Omental fat pad (tissue), 4 donors: ENCODE results near the gene CD74. TPM values are rescaled to one million over a fixed set of nuclear protein-coding genes. Genes with fewer than 3 reads are reported as not detected.
A peak's percentile ranks its signal among the peaks of the same experiment; 100 is the strongest.

Experiments
- ATAC-seq: fragments of 150-250 bp; one replicate; pipeline ENCODE4 v1.9.1; 2016; ENCODE audit warnings: mild to moderate bottlenecking, moderate library complexity; ENCODE audit not compliant: low FRiP score
- DNase-seq: peaks from one replicate; pipeline ENCODE4 v3.0.0-alpha.2; 2019; ENCODE audit warnings: low spot score
- total RNA-seq, 4 donors: library from RNA; depleted of rRNA; stranded (reverse); fragments of >200 nt; gene quantifications; one replicate each; pipeline ENCODE4 v1.1.0, GENCODE V29; 2016
- TF ChIP-seq, protein P1 (sequence below), 3 donors: fragments of 450-650 bp; IDR thresholded peaks; one replicate each; pipeline ENCODE4 v1.5.1; 2016 to 2017; ENCODE audit warnings: antibody characterized with exemption in 3 of 3, mild to moderate bottlenecking in 3 of 3, moderate library complexity in 2 of 3

CD74 gene
- total RNA-seq, 4 donors from 2014 or later = 188 to 705 (median 639) TPM

DNA sequence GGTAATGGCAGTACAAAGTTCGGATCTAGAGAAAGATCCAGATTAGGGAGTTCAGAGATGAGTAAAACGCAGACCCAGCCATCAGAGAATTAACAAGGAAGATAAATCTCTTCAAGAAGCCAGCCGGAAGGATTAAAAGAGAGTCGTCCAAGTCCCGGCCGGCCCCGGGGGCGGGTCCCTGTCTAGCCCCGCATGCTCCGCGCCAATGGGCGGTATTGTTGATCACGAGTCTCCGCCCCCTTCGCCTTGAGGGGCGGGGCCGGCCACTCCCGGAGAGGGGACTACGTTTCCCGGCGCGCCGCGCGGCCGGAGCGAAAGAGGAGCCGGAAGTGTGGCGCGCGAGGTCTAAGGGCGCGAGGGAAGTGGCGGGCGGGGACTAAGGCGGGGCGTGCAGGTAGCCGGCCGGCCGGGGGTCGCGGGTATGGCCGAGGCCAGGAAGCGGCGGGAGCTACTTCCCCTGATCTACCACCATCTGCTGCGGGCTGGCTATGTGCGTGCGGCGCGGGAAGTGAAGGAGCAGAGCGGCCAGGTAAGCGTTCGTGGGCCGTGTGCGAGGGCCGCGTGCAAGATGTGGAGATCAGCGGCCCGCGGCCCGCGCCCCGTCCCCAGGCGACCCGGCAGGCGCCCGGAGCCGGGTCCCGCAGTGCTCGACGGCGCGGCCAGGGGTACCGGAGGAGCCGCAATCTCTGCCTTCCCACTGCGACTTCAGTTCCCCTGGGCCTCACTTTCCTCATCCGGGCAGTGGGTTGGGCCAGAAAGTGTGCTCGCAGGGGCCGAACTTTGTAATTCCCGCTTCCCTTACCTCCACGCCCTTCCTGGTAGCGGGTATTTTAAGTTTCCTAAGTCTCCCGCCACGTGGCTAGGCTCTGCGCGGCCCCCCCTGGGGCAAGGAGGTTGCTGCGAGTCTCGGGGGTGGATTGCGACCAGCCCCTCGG lies 55.1 kb downstream of the CD74 start, which contains the start of gene TCOF1:
TSS of gene TCOF1 (plus strand) at position 372 of the 935 bp plus-strand sequence. CDS start at position 422, 50 bp downstream.
- TF ChIP-seq, protein P1, sequence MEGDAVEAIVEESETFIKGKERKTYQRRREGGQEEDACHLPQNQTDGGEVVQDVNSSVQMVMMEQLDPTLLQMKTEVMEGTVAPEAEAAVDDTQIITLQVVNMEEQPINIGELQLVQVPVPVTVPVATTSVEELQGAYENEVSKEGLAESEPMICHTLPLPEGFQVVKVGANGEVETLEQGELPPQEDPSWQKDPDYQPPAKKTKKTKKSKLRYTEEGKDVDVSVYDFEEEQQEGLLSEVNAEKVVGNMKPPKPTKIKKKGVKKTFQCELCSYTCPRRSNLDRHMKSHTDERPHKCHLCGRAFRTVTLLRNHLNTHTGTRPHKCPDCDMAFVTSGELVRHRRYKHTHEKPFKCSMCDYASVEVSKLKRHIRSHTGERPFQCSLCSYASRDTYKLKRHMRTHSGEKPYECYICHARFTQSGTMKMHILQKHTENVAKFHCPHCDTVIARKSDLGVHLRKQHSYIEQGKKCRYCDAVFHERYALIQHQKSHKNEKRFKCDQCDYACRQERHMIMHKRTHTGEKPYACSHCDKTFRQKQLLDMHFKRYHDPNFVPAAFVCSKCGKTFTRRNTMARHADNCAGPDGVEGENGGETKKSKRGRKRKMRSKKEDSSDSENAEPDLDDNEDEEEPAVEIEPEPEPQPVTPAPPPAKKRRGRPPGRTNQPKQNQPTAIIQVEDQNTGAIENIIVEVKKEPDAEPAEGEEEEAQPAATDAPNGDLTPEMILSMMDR (IDR thresholded peaks at IDR 0.05) = no peak
- DNase-seq (peak; percentile 95), ATAC-seq (peak; percentile 98)

DNA sequence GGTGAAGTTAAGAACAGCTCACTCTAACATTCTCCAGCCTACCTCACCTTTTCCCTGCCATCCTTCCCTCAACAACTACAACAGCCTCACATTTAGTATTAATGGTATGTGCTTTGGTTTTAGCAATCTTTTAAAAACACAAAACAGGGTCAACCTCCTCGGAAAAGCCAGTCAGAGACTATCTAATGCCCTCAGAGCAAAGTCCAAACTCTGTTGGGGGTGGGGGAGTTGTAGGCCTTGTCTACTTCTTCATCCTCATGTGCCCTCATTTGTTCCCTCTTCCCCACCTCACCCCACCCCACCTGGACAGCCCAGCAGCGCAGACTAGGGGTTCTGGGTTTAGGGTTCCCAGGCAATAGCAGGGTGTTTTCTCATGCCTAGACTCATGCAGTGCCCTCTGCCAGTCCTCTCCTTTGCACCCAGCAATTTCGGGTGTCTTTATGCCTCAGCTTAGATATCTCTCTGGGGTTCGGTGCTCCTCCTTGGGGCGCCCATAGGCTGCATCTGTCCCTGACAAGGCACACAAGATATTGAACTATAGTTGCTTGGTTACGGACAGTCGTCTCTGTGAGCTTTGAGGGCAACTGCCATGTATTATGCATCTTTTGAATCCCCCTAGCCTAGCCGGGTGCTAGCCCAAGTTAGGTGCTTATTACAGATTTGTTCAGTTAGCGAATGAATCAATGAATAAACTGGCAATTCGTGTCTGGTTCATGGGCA lies 56.0 kb downstream of the CD74 start:
- no peak for DNase-seq
- TF ChIP-seq, protein P1 (IDR thresholded peaks at IDR 0.05) = no peak
- ATAC-seq = no peak

DNA sequence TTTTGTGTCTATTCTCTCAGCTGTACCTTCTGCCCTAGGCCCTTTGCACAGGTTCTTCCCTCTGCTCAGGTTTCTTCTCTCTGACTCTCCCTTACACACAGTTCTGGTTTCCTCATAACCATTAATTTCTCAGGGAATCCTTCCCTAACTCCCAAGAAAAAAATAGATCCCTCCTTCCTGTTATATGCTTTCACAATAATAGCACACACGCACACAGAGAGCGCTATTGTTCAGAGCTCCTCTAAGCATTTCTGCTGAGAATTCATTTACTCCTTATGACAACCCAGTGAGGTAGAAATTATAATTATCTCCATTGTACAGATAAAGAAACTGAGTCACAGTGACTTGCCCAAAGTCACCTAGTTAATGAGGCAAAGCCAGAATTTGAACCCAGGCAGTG lies 56.9 kb downstream of the CD74 start:
- no peak for ATAC-seq
- DNase-seq = no peak
- TF ChIP-seq, protein P1 (IDR thresholded peaks at IDR 0.05) = no peak

- TF ChIP-seq, protein P1 (IDR thresholded peaks at IDR 0.05) = no peak
- DNase-seq (no peak), ATAC-seq (no peak)
Measured at GRCh38 chr5:150353032-150353675, 59.6 kb downstream of the CD74 start.

DNA sequence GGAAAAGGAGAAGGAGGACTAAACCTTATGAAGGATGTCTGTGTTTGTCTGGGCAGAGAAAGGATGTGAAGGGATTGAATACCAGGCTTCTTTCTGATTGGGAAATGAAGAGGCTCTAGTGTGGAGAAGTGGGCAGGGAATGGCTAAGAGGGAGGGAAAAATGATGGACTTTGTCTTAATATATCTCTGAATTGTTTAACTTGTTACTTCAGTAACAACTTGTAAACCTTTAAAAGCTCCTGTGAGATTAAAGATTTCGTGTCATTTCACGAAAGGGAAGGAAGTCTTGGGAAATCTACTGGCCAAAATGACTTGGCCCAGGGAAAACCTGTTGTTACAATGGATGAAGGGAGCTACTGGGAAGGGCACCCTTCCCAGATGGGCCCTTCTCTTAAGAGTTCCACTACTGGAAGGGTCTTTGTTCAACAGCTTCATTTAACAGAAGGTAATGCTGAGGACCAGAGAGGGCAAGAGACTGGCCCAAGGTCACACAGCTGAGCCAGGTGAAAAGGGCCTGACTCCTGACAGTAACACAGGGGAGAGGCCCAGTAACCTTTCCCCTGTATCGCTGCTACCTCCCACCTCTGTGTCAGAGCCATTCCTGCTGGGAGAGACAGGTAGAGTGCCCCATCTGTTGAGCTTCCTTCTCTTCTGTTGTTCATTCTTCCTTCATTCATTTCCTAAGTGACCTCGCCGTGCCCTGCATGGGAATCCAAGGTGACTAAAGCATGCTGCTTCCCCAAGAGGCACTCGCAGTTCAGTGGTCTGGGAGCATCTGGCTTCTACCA lies 60.3 kb downstream of the CD74 start:
- ATAC-seq (no peak), DNase-seq (no peak)

More for the DNA sequence above, 60.3 kb downstream of the CD74 start:
- TF ChIP-seq, protein P1 (IDR thresholded peaks at IDR 0.05) = no peak

Other genes starting within 250 kb of the CD74 start
- gene CDX1, start 246.1 kb downstream of the CD74 start, total RNA-seq = not detected
- gene SLC6A7, start 222.8 kb downstream of the CD74 start, total RNA-seq = not detected
- gene CAMK2A, start 123.1 kb downstream of the CD74 start, total RNA-seq = 1 to 10 TPM in 1 of 4 donors, under 1 TPM in 1, not detected in 2; 0.28 to 2.9 TPM
- gene ARSI, start 110.0 kb downstream of the CD74 start, total RNA-seq = 10 to 100 TPM in 1 of 4 donors, 1 to 10 TPM in 2, under 1 TPM in 1; 0.69 to 43.1 (median 3.6) TPM
- gene TCOF1, start 55.2 kb downstream of the CD74 start, total RNA-seq = 10 to 100 TPM; 17.5 to 36.5 (median 20.3) TPM
- 1,000 to 10,000 TPM; 2,241 to 3,327 (median 3,027) TPM for gene RPS14, start 36.8 kb upstream of the CD74 start, total RNA-seq
- 10 to 100 TPM; 45.4 to 86.5 (median 81.2) TPM for gene NDST1, start 95.2 kb upstream of the CD74 start, total RNA-seq
- 10 to 100 TPM; 12.2 to 43.6 (median 26.1) TPM for gene SYNPO, start 227.8 kb upstream of the CD74 start, total RNA-seq
- gene MYOZ3, start 248.3 kb upstream of the CD74 start, total RNA-seq = 1 to 10 TPM in 1 of 4 donors, under 1 TPM in 2, not detected in 1; 0.28 to 1.7 (median 0.56) TPM